ENCODE data around the gene MAPK1IP1L.

MAPK1IP1L gene

GRCh38 chr14:55038708-55039107 lies 12.7 kb upstream of the MAPK1IP1L start:
- Histone ChIP-seq H3K23ac (ENCODE audit: low read depth, low read length, poor library complexity) (no peak overlapping the region), H3K27me3 (ENCODE audit: control insufficient read depth in 3 of 3, insufficient read depth in 3 of 3, low read depth in 1 of 3, low read length in 3 of 3) (no peaks in the 10 kb centered on the region), H3K36me3 (replicated peaks in 1 of 2; ENCODE audit: control insufficient read depth in 2 of 2, insufficient read depth in 2 of 2, low read length in 2 of 2) (peaks cover 6 to 85% of the 10 kb centered on the region in 2 donors), H3K4ac (ENCODE audit: low read length) (no peak overlapping the region), H2BK120ac (ENCODE audit: low read depth, low read length) (no peak overlapping the region), H2AK5ac (ENCODE audit: low read depth, low read length) (no peak overlapping the region), H3K4me3 (ENCODE audit: low read length in 2 of 2) (no peak overlapping the region), H3K14ac (ENCODE audit: low read length) (no peak overlapping the region), H3K4me1 (ENCODE audit: control insufficient read depth in 2 of 2, insufficient read depth in 1 of 2, low read depth in 1 of 2, low read length in 2 of 2) (no peaks in the 10 kb centered on the region), H4K91ac (ENCODE audit: low read depth, low read length, poor library complexity) (no peak overlapping the region), H2BK12ac (ENCODE audit: low read length) (no peak overlapping the region), H3K9me3 (replicated peaks in 1 of 2; ENCODE audit: control insufficient read depth in 2 of 2, insufficient read depth in 1 of 2, low read depth in 1 of 2, low read length in 2 of 2) (no peaks in the 10 kb centered on the region), H2BK15ac (ENCODE audit: low read length) (no peak overlapping the region), H3K9ac (ENCODE audit: low read depth, low read length, poor library complexity) (no peak overlapping the region), H4K8ac (ENCODE audit: low read depth, low read length) (no peak overlapping the region), H3K18ac (ENCODE audit: low read length) (no peak overlapping the region), H3K4me2 (ENCODE audit: insufficient read depth, low read length, poor library complexity, severe bottlenecking) (no peak overlapping the region), H3K79me1 (ENCODE audit: low read depth, low read length) (no peaks in the 10 kb centered on the region), H2BK5ac (ENCODE audit: low read length) (no peak overlapping the region), H3K27ac (replicated peaks; ENCODE audit: low read length) (no peak overlapping the region), H2AFZ (ENCODE audit: low read length) (no peak overlapping the region)
- no peak for DNase-seq (ENCODE audit: low spot score)

- Histone ChIP-seq H3K27ac (replicated peaks; ENCODE audit: low read length) (no peak overlapping the region), H3K9ac (ENCODE audit: low read depth, low read length, poor library complexity) (no peak overlapping the region), H2BK15ac (ENCODE audit: low read length) (no peak overlapping the region), H2BK120ac (ENCODE audit: low read depth, low read length) (no peak overlapping the region), H3K18ac (ENCODE audit: low read length) (no peak overlapping the region), H3K79me1 (ENCODE audit: low read depth, low read length) (no peaks in the 10 kb centered on the region), H3K4me3 (ENCODE audit: low read length in 2 of 2) (no peak overlapping the region), H3K9me3 (replicated peaks in 1 of 2; ENCODE audit: control insufficient read depth in 2 of 2, insufficient read depth in 1 of 2, low read depth in 1 of 2, low read length in 2 of 2) (no peaks in the 10 kb centered on the region), H4K8ac (ENCODE audit: low read depth, low read length) (no peak overlapping the region), H3K27me3 (ENCODE audit: control insufficient read depth in 3 of 3, insufficient read depth in 3 of 3, low read depth in 1 of 3, low read length in 3 of 3) (no peaks in the 10 kb centered on the region), H3K4ac (ENCODE audit: low read length) (no peak overlapping the region), H2AFZ (ENCODE audit: low read length) (no peak overlapping the region), H4K91ac (ENCODE audit: low read depth, low read length, poor library complexity) (no peak overlapping the region), H3K4me1 (ENCODE audit: control insufficient read depth in 2 of 2, insufficient read depth in 1 of 2, low read depth in 1 of 2, low read length in 2 of 2) (no peaks in the 10 kb centered on the region), H2AK5ac (ENCODE audit: low read depth, low read length) (no peak overlapping the region), H3K23ac (ENCODE audit: low read depth, low read length, poor library complexity) (no peak overlapping the region), H2BK5ac (ENCODE audit: low read length) (no peak overlapping the region), H3K4me2 (ENCODE audit: insufficient read depth, low read length, poor library complexity, severe bottlenecking) (no peak overlapping the region), H2BK12ac (ENCODE audit: low read length) (no peak overlapping the region), H3K14ac (ENCODE audit: low read length) (no peak overlapping the region), H3K36me3 (replicated peaks in 1 of 2; ENCODE audit: control insufficient read depth in 2 of 2, insufficient read depth in 2 of 2, low read length in 2 of 2) (peaks cover 9 to 69% of the 10 kb centered on the region in 2 donors)
- no peak for DNase-seq (ENCODE audit: low spot score)
- WGBS, 2 donors (ENCODE audit: extremely low coverage in 2 of 2, insufficient read length in 2 of 2, insufficient replicate concordance in 1 of 2), result no CpG with 5 or more reads among the region's 5 CpGs
These were observed 7.9 kb upstream of the MAPK1IP1L start for GRCh38 chr14:55043528-55043927.

GRCh38 chr14:55045087-55045486 lies 6.4 kb upstream of the MAPK1IP1L start:
- H4K91ac ChIP-seq (ENCODE audit: low read depth, low read length, poor library complexity), result no peak overlapping the region
- no peak overlapping the region for H3K4ac ChIP-seq (ENCODE audit: low read length)
- no peak overlapping the region for H3K4me2 ChIP-seq (ENCODE audit: insufficient read depth, low read length, poor library complexity, severe bottlenecking)
- no peak overlapping the region for H3K27ac ChIP-seq (replicated peaks; ENCODE audit: low read length)
- no peak for DNase-seq (ENCODE audit: low spot score)
- no peak overlapping the region for H3K9ac ChIP-seq (ENCODE audit: low read depth, low read length, poor library complexity)
- no peak overlapping the region for H2AK5ac ChIP-seq (ENCODE audit: low read depth, low read length)
- no peaks in the 10 kb centered on the region for H3K4me1 ChIP-seq (ENCODE audit: control insufficient read depth in 2 of 2, insufficient read depth in 1 of 2, low read depth in 1 of 2, low read length in 2 of 2)
- no peak overlapping the region for H2BK15ac ChIP-seq (ENCODE audit: low read length)
- H4K8ac ChIP-seq (ENCODE audit: low read depth, low read length), result no peak overlapping the region
- no peaks in the 10 kb centered on the region for H3K9me3 ChIP-seq (replicated peaks in 1 of 2; ENCODE audit: control insufficient read depth in 2 of 2, insufficient read depth in 1 of 2, low read depth in 1 of 2, low read length in 2 of 2)
- no peak overlapping the region for H3K14ac ChIP-seq (ENCODE audit: low read length)
- no peak overlapping the region for H3K4me3 ChIP-seq (ENCODE audit: low read length in 2 of 2)
- no peak overlapping the region for H2BK120ac ChIP-seq (ENCODE audit: low read depth, low read length)
- no peaks in the 10 kb centered on the region for H3K79me1 ChIP-seq (ENCODE audit: low read depth, low read length)
- H2AFZ ChIP-seq (ENCODE audit: low read length), result no peak overlapping the region
- H3K27me3 ChIP-seq (ENCODE audit: control insufficient read depth in 3 of 3, insufficient read depth in 3 of 3, low read depth in 1 of 3, low read length in 3 of 3), result no peaks in the 10 kb centered on the region
- no peak overlapping the region for H3K23ac ChIP-seq (ENCODE audit: low read depth, low read length, poor library complexity)
- peaks cover 9 to 55% of the 10 kb centered on the region in 2 donors for H3K36me3 ChIP-seq (replicated peaks in 1 of 2; ENCODE audit: control insufficient read depth in 2 of 2, insufficient read depth in 2 of 2, low read length in 2 of 2)
- H3K18ac ChIP-seq (ENCODE audit: low read length), result no peak overlapping the region
- no peak overlapping the region for H2BK12ac ChIP-seq (ENCODE audit: low read length)
- H2BK5ac ChIP-seq (ENCODE audit: low read length), result no peak overlapping the region

DNA sequence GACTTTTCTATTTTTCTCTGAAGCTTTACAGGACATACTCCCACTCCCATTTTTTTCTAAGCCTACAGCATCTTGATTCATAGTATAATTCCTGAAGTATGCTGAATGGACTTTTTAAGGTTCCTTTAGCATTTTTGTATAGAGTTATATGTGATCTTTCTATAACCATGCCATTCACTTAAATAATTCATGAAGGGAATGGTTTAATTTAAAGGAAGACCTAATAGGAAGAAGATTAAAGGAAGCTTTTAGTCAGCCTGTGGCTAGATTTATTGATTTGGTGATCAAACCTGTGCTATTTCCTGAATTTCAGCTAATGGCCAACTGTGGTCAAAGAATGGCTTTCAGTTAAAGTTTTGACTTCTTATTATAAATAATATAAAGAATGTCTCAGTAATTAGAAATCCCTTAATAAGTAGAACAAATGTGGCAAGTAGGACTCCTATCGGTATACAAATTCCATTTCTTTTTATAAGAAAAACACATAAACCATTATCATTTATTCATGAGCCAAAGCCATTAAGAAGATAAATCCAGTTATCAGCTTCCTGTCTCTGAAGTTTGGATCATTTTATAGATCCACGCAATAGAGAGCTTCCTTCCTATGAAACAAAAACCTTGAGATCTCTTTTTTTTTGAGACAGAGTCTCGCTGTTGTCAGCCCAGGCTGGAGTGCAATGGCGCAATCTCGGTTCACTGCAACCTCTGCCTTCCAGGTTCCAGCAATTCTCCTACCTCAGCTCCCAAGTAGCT lies 4.0 kb upstream of the MAPK1IP1L start:
- WGBS, 2 donors (ENCODE audit: extremely low coverage in 2 of 2, insufficient read length in 2 of 2, insufficient replicate concordance in 1 of 2), result no CpG with 5 or more reads among the region's 5 CpGs
- no peak overlapping the region for H2BK5ac ChIP-seq (ENCODE audit: low read length)
- H3K36me3 ChIP-seq (replicated peaks in 1 of 2; ENCODE audit: control insufficient read depth in 2 of 2, insufficient read depth in 2 of 2, low read length in 2 of 2), result peaks cover 9 to 39% of the 10 kb centered on the region in 2 donors
- peaks cover 4% of the 10 kb centered on the region for H3K79me1 ChIP-seq (ENCODE audit: low read depth, low read length)
- no peaks in the 10 kb centered on the region for H3K27me3 ChIP-seq (ENCODE audit: control insufficient read depth in 3 of 3, insufficient read depth in 3 of 3, low read depth in 1 of 3, low read length in 3 of 3)
- no peak overlapping the region for H3K23ac ChIP-seq (ENCODE audit: low read depth, low read length, poor library complexity)
- H4K8ac ChIP-seq (ENCODE audit: low read depth, low read length), result no peak overlapping the region
- no peak overlapping the region for H2AK5ac ChIP-seq (ENCODE audit: low read depth, low read length)
- H3K18ac ChIP-seq (ENCODE audit: low read length), result no peak overlapping the region
- H3K9me3 ChIP-seq (replicated peaks in 1 of 2; ENCODE audit: control insufficient read depth in 2 of 2, insufficient read depth in 1 of 2, low read depth in 1 of 2, low read length in 2 of 2), result no peaks in the 10 kb centered on the region
- no peak overlapping the region for H2AFZ ChIP-seq (ENCODE audit: low read length)
- H2BK15ac ChIP-seq (ENCODE audit: low read length), result no peak overlapping the region
- H3K27ac ChIP-seq (replicated peaks; ENCODE audit: low read length), result no peak overlapping the region
- H3K14ac ChIP-seq (ENCODE audit: low read length), result no peak overlapping the region
- peaks cover 3% of the 10 kb centered on the region in 2 donors for H3K4me1 ChIP-seq (ENCODE audit: control insufficient read depth in 2 of 2, insufficient read depth in 1 of 2, low read depth in 1 of 2, low read length in 2 of 2)
- no peak for DNase-seq (ENCODE audit: low spot score)
- no peak overlapping the region for H4K91ac ChIP-seq (ENCODE audit: low read depth, low read length, poor library complexity)
- no peak overlapping the region for H2BK120ac ChIP-seq (ENCODE audit: low read depth, low read length)
- H3K4ac ChIP-seq (ENCODE audit: low read length), result no peak overlapping the region
- H2BK12ac ChIP-seq (ENCODE audit: low read length), result no peak overlapping the region
- no peak overlapping the region for H3K9ac ChIP-seq (ENCODE audit: low read depth, low read length, poor library complexity)
- no peak overlapping the region for H3K4me3 ChIP-seq (ENCODE audit: low read length in 2 of 2)
- no peak overlapping the region for H3K4me2 ChIP-seq (ENCODE audit: insufficient read depth, low read length, poor library complexity, severe bottlenecking)

Data from neuronal stem cell (in vitro differentiated cells).